K562 (cell line): ENCODE measurements around the gene ARAP1. TPM values are rescaled to one million over a fixed set of nuclear protein-coding genes. Genes with fewer than 3 reads are reported as not detected.

Experiments used
- ATAC-seq: fragments of 200-7000 bp; cut with Tn5 transposase; 3 replicates; pipeline ENCODE4 v1.9.1; 2020; ENCODE audit warnings: moderate library complexity
- BruUV-seq: library from RNA; stranded (reverse); fragments of 400-500 nt; replicated peaks from 2 replicates; lab custom pipeline; 2021; lab: Mats Ljungman, UMichigan
- CTCF ChIA-PET: fragments of 300-600 bp; formaldehyde crosslinking; extraction: SDS; loops from one replicate; lab custom pipeline; 2021; ENCODE audit warnings: low intra/inter-chr PET ratio; lab: Yijun Ruan, JAX
- POLR2A ChIA-PET: fragments of 300-600, 350-650 bp; sonication (Branson Sonifier 250); formaldehyde crosslinking; extraction: SDS; loops from one replicate; lab custom pipeline; 2021; ENCODE audit warnings: antibody characterized with exemption, inconsistent platforms; lab: Yijun Ruan, JAX
- DNase-seq, 4 experiments: peaks; one replicate each; pipeline versions ENCODE4 v3.0.0 to v3.0.0-alpha.2; 2011 to 2018; ENCODE audit warnings: low spot score in 3 of 4, mixed read lengths in 3 of 4; ENCODE audit errors: extremely low read depth in 1 of 4
- FAIRE-seq: peaks from 2 replicates; lab custom pipeline; 2011; peaks lifted over from hg19 to GRCh38; lab: Jason Lieb, UNC
- H2AFZ ChIP-seq: 2 replicates; pipeline ENCODE4 v1.6.0; 2011; ENCODE audit warnings: low read depth, low read length, control low read depth, inconsistent platforms
- H3K27ac ChIP-seq: fragments of 200-600 bp; 3 replicates; pipeline ENCODE4 v1.8.0; 2011; ENCODE audit warnings: low read depth, mild to moderate bottlenecking, control low read depth, inconsistent platforms, low read length, moderate library complexity, mixed read lengths; ENCODE audit errors: extremely low read depth
- H3K27me3 ChIP-seq, 2 experiments: fragments of 300-600 bp in 1 of 2; 2 replicates in 1 of 2; 3 replicates in 1 of 2; pipeline versions ENCODE4 v1.6.0 to v1.8.0; 2011; ENCODE audit warnings: inconsistent platforms in 2 of 2, low read length in 2 of 2, mild to moderate bottlenecking in 1 of 2, mixed read lengths in 1 of 2, moderate library complexity in 1 of 2; ENCODE audit not compliant: control insufficient read depth in 2 of 2, insufficient read depth in 2 of 2
- H3K36me3 ChIP-seq: fragments of 300-600 bp; 3 replicates; pipeline ENCODE4 v1.8.0; 2011; ENCODE audit warnings: mild to moderate bottlenecking, low read length, inconsistent platforms; ENCODE audit not compliant: control insufficient read depth, insufficient read depth
- H3K4me1 ChIP-seq, 2 experiments: fragments of 200-600 bp in 1 of 2; replicated peaks in 1 of 2; 2 replicates in 1 of 2; 3 replicates in 1 of 2; pipeline versions ENCODE4 v1.5.1 to v1.8.0; 2011; ENCODE audit warnings: inconsistent platforms in 2 of 2, low read length in 2 of 2, mild to moderate bottlenecking in 1 of 2, mixed read lengths in 1 of 2, moderate library complexity in 1 of 2; ENCODE audit not compliant: control insufficient read depth in 2 of 2, insufficient read depth in 2 of 2
- H3K4me2 ChIP-seq: 2 replicates; pipeline ENCODE4 v1.6.1; 2011; ENCODE audit warnings: low read length, control low read depth, inconsistent platforms, mixed read lengths; ENCODE audit not compliant: insufficient read depth
- H3K4me3 ChIP-seq: fragments of 200-600 bp; sonication (generic), shearing (Covaris generic); 2 replicates; pipeline ENCODE4 v1.5.1; 2016; ENCODE audit warnings: control low read depth, inconsistent platforms
- H3K79me2 ChIP-seq: fragments of 200-600 bp; 3 replicates; pipeline ENCODE4 v1.8.0; 2011; ENCODE audit warnings: low read length, inconsistent platforms; ENCODE audit not compliant: control insufficient read depth, insufficient read depth
- H3K9ac ChIP-seq, 2 experiments: 2 replicates each; pipeline versions ENCODE4 v1.6.0 to v1.6.1; 2011; ENCODE audit warnings: low read depth in 2 of 2, low read length in 2 of 2, control low read depth in 1 of 2, inconsistent platforms in 1 of 2, mild to moderate bottlenecking in 1 of 2, mixed read lengths in 1 of 2; ENCODE audit not compliant: insufficient read depth in 1 of 2
- H3K9me1 ChIP-seq: one replicate; pipeline ENCODE4 v1.6.0; 2011; ENCODE audit warnings: inconsistent platforms, mild to moderate bottlenecking, low read length, moderate library complexity; ENCODE audit not compliant: control insufficient read depth, insufficient read depth
- H3K9me3 ChIP-seq: replicated peaks from 2 replicates; pipeline ENCODE4 v1.5.1; 2011; ENCODE audit warnings: low read depth, low read length, inconsistent platforms; ENCODE audit not compliant: control insufficient read depth, insufficient read depth
- H4K20me1 ChIP-seq: replicated peaks from 2 replicates; pipeline ENCODE4 v1.6.1; 2011; ENCODE audit warnings: low read length, inconsistent platforms, mixed read lengths; ENCODE audit not compliant: control insufficient read depth, insufficient read depth
- BCOR ChIP-seq: fragments of 450-650 bp; IDR thresholded peaks from 2 replicates; pipeline ENCODE4 v1.6.1; 2016
- BHLHE40 ChIP-seq: IDR thresholded peaks from 2 replicates; pipeline ENCODE4 v1.6.1; 2011; ENCODE audit warnings: low read length, improper control_type of control experiment
- CC2D1A ChIP-seq: fragments of 450-650 bp; IDR thresholded peaks from 2 replicates; pipeline ENCODE4 v1.6.1; 2017; ENCODE audit warnings: mild to moderate bottlenecking
- CREM ChIP-seq: IDR thresholded peaks from 2 replicates; pipeline ENCODE4 v1.6.1; 2014; ENCODE audit warnings: antibody characterized with exemption, low read depth
- GATA2 ChIP-seq: sonication (generic); formaldehyde crosslinking; IDR thresholded peaks from 2 replicates; pipeline ENCODE4 v1.4.0; 2020; ENCODE audit warnings: mild to moderate bottlenecking, missing genetic modification reagents
- KHSRP ChIP-seq: fragments of 450-650 bp; IDR thresholded peaks from 2 replicates; pipeline ENCODE4 v1.6.1; 2017
- POLR3G ChIP-seq: IDR thresholded peaks from 2 replicates; pipeline ENCODE4 v1.6.1; 2011; ENCODE audit not compliant: insufficient read length, insufficient replicate concordance; ENCODE audit errors: extremely low read depth
- STAG1 ChIP-seq: sonication (generic); formaldehyde crosslinking; IDR thresholded peaks from 2 replicates; pipeline ENCODE4 v1.5.0; 2020; ENCODE audit warnings: missing genetic modification reagents, borderline replicate concordance
- ZEB2 ChIP-seq: fragments of 450-650 bp; IDR thresholded peaks from 2 replicates; pipeline ENCODE4 v1.6.1; 2016
- ZFP36 ChIP-seq: fragments of 150-350 bp; IDR thresholded peaks from 2 replicates; pipeline ENCODE4 v1.6.1; 2018; ENCODE audit warnings: low read length, low read depth; ENCODE audit not compliant: partially characterized antibody
- WGBS: fragments of 100-300 bp; shearing (Covaris generic); methylation state at CpG from one replicate; pipeline ENCODE4 v1.1.6; 2016; ENCODE audit warnings: low coverage, mixed read lengths; ENCODE audit not compliant: insufficient coverage; ENCODE audit errors: missing lambda C conversion rate; 5-methylcytosine and 5-hydroxymethylcytosine counted together
- in situ Hi-C: fragments of 300-500 bp; cut with MboI; formaldehyde crosslinking; loops from 4 replicates; pipeline ENCODE4 v1.15.0; 2018; ENCODE audit warnings: inconsistent platforms, mixed read lengths
- intact Hi-C: fragments of 100-400 bp; cut with micrococcal nuclease; formaldehyde crosslinking; loops from 2 replicates; pipeline ENCODE4 v1.14.2; 2022
- polyA plus RNA-seq, 8 experiments: library from polyadenylated mRNA; depleted of rRNA in 4 of 8; stranded (reverse) in 5 of 8; unstranded in 3 of 8; fragments of >200 nt; fragmentation: Nextera tagmentation in 2 of 8; fragmentation: Illumina TruSeq in 1 of 8; extraction: Ambion mirVana in 2 of 8; extraction: Trizol in 1 of 8; gene quantifications; 2 replicates each; pipeline versions ENCODE4 v1.2.1 to v1.2.3, GENCODE V29; 2011 to 2014; ENCODE audit warnings: inconsistent platforms in 1 of 8, missing spikeins in 1 of 8
- total RNA-seq, 7 experiments: library from RNA; depleted of rRNA in 6 of 7; stranded (reverse); fragments of >200 nt in 6 of 7; fragmentation: Illumina TruSeq in 2 of 7; extraction: Trizol in 2 of 7; gene quantifications; 2 replicates each; pipeline versions ENCODE4 v1.2.1 to v1.2.3, GENCODE V29; 2011 to 2021; ENCODE audit warnings: low replicate concordance in 1 of 7

Gene ARAP1
- total and polyA plus RNA-seq, 9 of the 15 experiments (the other 6 are each of a cell fraction or from before 2014, with no cell fraction given) = 0.23 to 67.0 (median 24.6) TPM

- H2AFZ ChIP-seq = no peak overlapping the region
- no peak overlapping the region; the same call in 2 of the 3 replicates for H3K27ac ChIP-seq
- TF ChIP-seq CC2D1A = 0 out of 2 replicates have a peak, but pooled peaks have one; percentile 11
- TF ChIP-seq GATA2 (CRISPR knock-in tag) = no peak
- no peak for TF ChIP-seq KHSRP
- TF ChIP-seq BHLHE40 = no peak
- TF ChIP-seq POLR3G = no peak
- TF ChIP-seq CREM = no peak
- TF ChIP-seq STAG1 = peak; percentile 18; the same call in 1 of the 2 replicates
- TF ChIP-seq ZFP36 = peak; percentile 45
- TF ChIP-seq ZEB2 = no peak
- 0 out of 2 replicates have a peak, but pooled peaks have one; percentile 8 for TF ChIP-seq BCOR
- no peak overlapping the region for H3K4me3 ChIP-seq
- DNase-seq (no peak), FAIRE-seq (no peak), ATAC-seq (no peak)
- peaks cover 6% of the 10 kb centered on the region; the same call in 1 of the 3 replicates for H3K36me3 ChIP-seq
- no peak overlapping the region for H3K4me2 ChIP-seq
- in situ Hi-C loops (no loop called here), intact Hi-C loops (loop anchor here (5.0 kb wide), 1 partner anchor 37 kb away; no protein-coding TSS in a partner anchor)
- H3K27me3 ChIP-seq = no peaks in the 10 kb centered on the region
- BruUV-seq = TSS peak; percentile 36
- H4K20me1 ChIP-seq = no peaks in the 10 kb centered on the region
- CTCF ChIA-PET = no interaction called here
- H3K79me2 ChIP-seq = peaks cover 11% of the 10 kb centered on the region; the same call in 2 of the 3 replicates
- POLR2A ChIA-PET = interaction anchor here (1.0 to 4.0 kb wide), 4 partner anchors 8 to 37 kb away, joined by 3 to 36 read pairs (median 3); no protein-coding TSS in a partner anchor
- peaks cover 3% of the 10 kb centered on the region for H3K9me1 ChIP-seq
- WGBS = 79% methylated on average over 7 of the region's 7 CpGs
- no peaks in the 10 kb centered on the region for H3K9me3 ChIP-seq
- peak overlapping the region in 1 of 2 experiments; percentile 53; a peak in 1 of 4 replicates for H3K9ac ChIP-seq
- peaks cover 77 to 86% of the 10 kb centered on the region in 2 experiments for H3K4me1 ChIP-seq
Observed at GRCh38 chr11:72778535-72779494, 26.6 kb upstream of the ARAP1 start.
